Activated CD4-positive, alpha-beta memory T cell treated with anti-CD3 and anti-CD28 coated beads for 36 hours (primary cell): ENCODE results near the gene PDK1. TPM values are rescaled to one million over a fixed set of nuclear protein-coding genes. Genes with fewer than 3 reads are reported as not detected.
"Not testable (repeated sequence)": the region's sequence is repeated elsewhere in the genome, so short reads cannot be mapped to it uniquely, and the experiment has no call there.

Experiments
- CTCF ChIA-PET: fragments of 350-600 bp; sonication (Branson Sonifier 250); formaldehyde crosslinking; loops from one replicate; lab custom pipeline; 2021; ENCODE audit warnings: antibody characterized with exemption, inconsistent platforms; lab: Charles Lee
- POLR2A ChIA-PET: fragments of 350-600 bp; sonication (Branson Sonifier 250); formaldehyde crosslinking; loops from one replicate; lab custom pipeline; 2021; ENCODE audit warnings: antibody characterized with exemption; lab: Charles Lee
- DNase-seq: peaks from one replicate; pipeline ENCODE4 v3.0.0-alpha.2; 2020
- H3K27ac Mint-ChIP-seq: one replicate; pipeline ENCODE4 v1.8.0; 2021; ENCODE audit warnings: mixed read lengths
- H3K27me3 Mint-ChIP-seq: one replicate; pipeline ENCODE4 v1.8.0; 2021; ENCODE audit warnings: mixed read lengths
- H3K36me3 Mint-ChIP-seq: one replicate; pipeline ENCODE4 v1.8.0; 2021; ENCODE audit warnings: mixed read lengths
- H3K4me1 Mint-ChIP-seq: one replicate; pipeline ENCODE4 v1.8.0; 2021; ENCODE audit warnings: low read depth, mixed read lengths
- H3K4me3 Mint-ChIP-seq: one replicate; pipeline ENCODE4 v1.8.0; 2021; ENCODE audit warnings: mild to moderate bottlenecking, mixed read lengths
- H3K9me3 Mint-ChIP-seq: one replicate; pipeline ENCODE4 v1.8.0; 2021; ENCODE audit warnings: mixed read lengths
- intact Hi-C: fragments of 100-400 bp; cut with micrococcal nuclease; formaldehyde crosslinking; loops from one replicate; pipeline ENCODE4 v1.15.1; 2023
- total RNA-seq, 2 experiments: library from RNA; stranded (reverse); gene quantifications; one replicate each; pipeline ENCODE4 v1.2.3, GENCODE V29; 2021

Gene PDK1
- total RNA-seq, 2 experiments from 2014 or later: 24.7 to 31.6 TPM

- Mint-ChIP-seq H3K9me3 (peaks cover 46% of the 10 kb centered on the region), H3K27ac (no peak overlapping the region), H3K27me3 (no peaks in the 10 kb centered on the region), H3K4me3 (no peak overlapping the region), H3K36me3 (peaks cover 42% of the 10 kb centered on the region), H3K4me1 (no peaks in the 10 kb centered on the region)
- no peak for DNase-seq
- ChIA-PET POLR2A (no interaction called here), CTCF (no interaction called here)
- intact Hi-C loops: no loop called here
These were observed 22.2 kb upstream of the PDK1 start for GRCh38 chr2:172533687-172534086.

- no peaks in the 10 kb centered on the region for H3K27me3 Mint-ChIP-seq
- H3K36me3 Mint-ChIP-seq: peaks cover 40% of the 10 kb centered on the region
- peaks cover 45% of the 10 kb centered on the region for H3K9me3 Mint-ChIP-seq
- CTCF ChIA-PET: no interaction called here
- H3K27ac Mint-ChIP-seq: no peak overlapping the region
- intact Hi-C loops: no loop called here
- DNase-seq: no peak
- POLR2A ChIA-PET: no interaction called here
- no peaks in the 10 kb centered on the region for H3K4me1 Mint-ChIP-seq
- no peak overlapping the region for H3K4me3 Mint-ChIP-seq
These were observed 20.8 kb upstream of the PDK1 start for GRCh38 chr2:172535119-172535518.

- H3K4me1 Mint-ChIP-seq, intact Hi-C loops, CTCF ChIA-PET, POLR2A ChIA-PET, DNase-seq, H3K27ac Mint-ChIP-seq, H3K4me3 Mint-ChIP-seq, H3K27me3 Mint-ChIP-seq: not testable (repeated sequence)
- peaks cover 32% of the 10 kb centered on the region for H3K36me3 Mint-ChIP-seq
- peaks cover 38% of the 10 kb centered on the region for H3K9me3 Mint-ChIP-seq
These were observed 18.0 kb upstream of the PDK1 start for GRCh38 chr2:172537851-172538250.

GRCh38 chr2:172539767-172540166 is 16.1 kb upstream of the PDK1 start:
- H3K4me1 Mint-ChIP-seq: no peaks in the 10 kb centered on the region
- DNase-seq: no peak
- ChIA-PET POLR2A (interaction anchor here (0.6 kb wide), 1 partner anchor 30 kb away, joined by 3 read pairs; no protein-coding TSS in a partner anchor), CTCF (no interaction called here)
- intact Hi-C loops: no loop called here
- H3K9me3 Mint-ChIP-seq: peaks cover 30% of the 10 kb centered on the region
- no peak overlapping the region for H3K4me3 Mint-ChIP-seq
- peaks cover 26% of the 10 kb centered on the region for H3K36me3 Mint-ChIP-seq
- no peaks in the 10 kb centered on the region for H3K27me3 Mint-ChIP-seq
- H3K27ac Mint-ChIP-seq: no peak overlapping the region

GRCh38 chr2:172540421-172540820 is 15.5 kb upstream of the PDK1 start:
- Mint-ChIP-seq H3K4me1 (no peaks in the 10 kb centered on the region), H3K4me3 (no peak overlapping the region), H3K27me3 (no peaks in the 10 kb centered on the region), H3K9me3 (peaks cover 26% of the 10 kb centered on the region), H3K36me3 (peaks cover 23% of the 10 kb centered on the region), H3K27ac (no peak overlapping the region)
- POLR2A ChIA-PET: no interaction called here
- no peak for DNase-seq
- CTCF ChIA-PET: interaction anchor here (0.6 kb wide), 1 partner anchor 366 kb away, joined by 3 read pairs; no protein-coding TSS in a partner anchor
- intact Hi-C loops: no loop called here

- DNase-seq: no peak
- CTCF ChIA-PET: interaction anchor here (0.6 kb wide), 1 partner anchor 973 kb away, joined by 3 read pairs; no protein-coding TSS in a partner anchor
- no peak overlapping the region for H3K4me3 Mint-ChIP-seq
- intact Hi-C loops: no loop called here
- POLR2A ChIA-PET: no interaction called here
- H3K36me3 Mint-ChIP-seq: peaks cover 14% of the 10 kb centered on the region
- H3K27me3 Mint-ChIP-seq: no peaks in the 10 kb centered on the region
- H3K9me3 Mint-ChIP-seq: peaks cover 16% of the 10 kb centered on the region
- H3K4me1 Mint-ChIP-seq: peaks cover 12% of the 10 kb centered on the region
- no peak overlapping the region for H3K27ac Mint-ChIP-seq
These were observed 10.3 kb upstream of the PDK1 start for GRCh38 chr2:172545408-172546075.

GRCh38 chr2:172549131-172549530 is 6.8 kb upstream of the PDK1 start:
- peaks cover 8% of the 10 kb centered on the region for H3K36me3 Mint-ChIP-seq
- no peak overlapping the region for H3K4me3 Mint-ChIP-seq
- no peak overlapping the region for H3K27ac Mint-ChIP-seq
- H3K4me1 Mint-ChIP-seq: peaks cover 28% of the 10 kb centered on the region
- peaks cover 1% of the 10 kb centered on the region for H3K27me3 Mint-ChIP-seq
- no peak for DNase-seq
- CTCF ChIA-PET: no interaction called here
- peaks cover 10% of the 10 kb centered on the region for H3K9me3 Mint-ChIP-seq
- intact Hi-C loops: no loop called here
- POLR2A ChIA-PET: no interaction called here

- H3K27me3 Mint-ChIP-seq, CTCF ChIA-PET, H3K27ac Mint-ChIP-seq, H3K9me3 Mint-ChIP-seq, H3K4me3 Mint-ChIP-seq, H3K36me3 Mint-ChIP-seq, POLR2A ChIA-PET, DNase-seq: not testable (repeated sequence)
- H3K4me1 Mint-ChIP-seq: peaks cover 34% of the 10 kb centered on the region
- intact Hi-C loops: loop anchor here (10.0 kb wide), 2 partner anchors 125 to 375 kb away; partner anchors contain the start of gene ITGA6
These were observed 6.1 kb upstream of the PDK1 start for GRCh38 chr2:172549802-172550201.

GRCh38 chr2:172550419-172550818 is 5.5 kb upstream of the PDK1 start:
- H3K36me3 Mint-ChIP-seq: peaks cover 5% of the 10 kb centered on the region
- peaks cover 37% of the 10 kb centered on the region for H3K4me1 Mint-ChIP-seq
- POLR2A ChIA-PET: no interaction called here
- H3K9me3 Mint-ChIP-seq: peaks cover 5% of the 10 kb centered on the region
- DNase-seq: no peak
- no peak overlapping the region for H3K4me3 Mint-ChIP-seq
- H3K27me3 Mint-ChIP-seq: peaks cover 6% of the 10 kb centered on the region
- CTCF ChIA-PET: no interaction called here
- no peak overlapping the region for H3K27ac Mint-ChIP-seq
- intact Hi-C loops: loop anchor here (10.0 kb wide), 2 partner anchors 126 to 376 kb away; partner anchors contain the start of gene ITGA6

- H3K27ac Mint-ChIP-seq: no peak overlapping the region
- H3K9me3 Mint-ChIP-seq: peaks cover 5% of the 10 kb centered on the region
- POLR2A ChIA-PET: no interaction called here
- no peak overlapping the region for H3K4me3 Mint-ChIP-seq
- CTCF ChIA-PET: no interaction called here
- H3K4me1 Mint-ChIP-seq: peaks cover 37% of the 10 kb centered on the region
- no peak for DNase-seq
- H3K36me3 Mint-ChIP-seq: peaks cover 5% of the 10 kb centered on the region
- intact Hi-C loops: loop anchor here (10.0 kb wide), 2 partner anchors 126 to 376 kb away; partner anchors contain the start of gene ITGA6
- peaks cover 6% of the 10 kb centered on the region for H3K27me3 Mint-ChIP-seq
These were observed 4.6 kb upstream of the PDK1 start for GRCh38 chr2:172551271-172551670.

GRCh38 chr2:172552547-172553291 is 3.2 kb upstream of the PDK1 start:
- intact Hi-C loops: loop anchor here (10.0 kb wide), 2 partner anchors 128 to 378 kb away; partner anchors contain the start of gene ITGA6
- Mint-ChIP-seq H3K4me3 (no peak overlapping the region), H3K36me3 (peaks cover 5% of the 10 kb centered on the region), H3K27me3 (peaks cover 6% of the 10 kb centered on the region), H3K9me3 (peaks cover 3% of the 10 kb centered on the region), H3K27ac (no peak overlapping the region), H3K4me1 (peaks cover 50% of the 10 kb centered on the region)
- no peak for DNase-seq
- CTCF ChIA-PET: no interaction called here
- POLR2A ChIA-PET: no interaction called here
